ENCODE results near the gene MMP17. TPM values are rescaled to one million over a fixed set of nuclear protein-coding genes. Genes with fewer than 3 reads are reported as not detected.
A peak's percentile ranks its signal among the peaks of the same experiment; 100 is the strongest.

MMP17 gene
- polyA plus RNA-seq, 1 donor (not counting 4 experiments of a cell fraction or from before 2014, with no cell fraction given), result 2.3 TPM

GRCh38 chr12:131860472-131861260 lies 32.5 kb downstream of the MMP17 start:
- Histone ChIP-seq H3K4me2 (ENCODE audit: control insufficient read depth, extremely low read depth, insufficient read depth, low read depth, low read length) (peak overlapping the region; percentile 75), H3K79me2 (ENCODE audit: control insufficient read depth, insufficient read depth, low read length) (no peaks in the 10 kb centered on the region), H3K9ac (ENCODE audit: control insufficient read depth, extremely low read depth, insufficient read depth, low read length) (peak overlapping the region; percentile 54), H3K27me3 (ENCODE audit: control insufficient read depth, extremely low read depth, insufficient read depth, low read length) (peaks cover 5% of the 10 kb centered on the region), H3K4me1 (ENCODE audit: control insufficient read depth, extremely low read depth, insufficient read depth, low read length) (peaks cover 28% of the 10 kb centered on the region), H3K9me1 (ENCODE audit: control insufficient read depth, extremely low read depth, insufficient read depth, low read length) (no peaks in the 10 kb centered on the region), H2AFZ (ENCODE audit: control insufficient read depth, low read length) (peak overlapping the region; percentile 60), H4K20me1 (ENCODE audit: control insufficient read depth, extremely low read depth, insufficient read depth, low read length) (no peaks in the 10 kb centered on the region), H3K36me3 (ENCODE audit: control insufficient read depth in 2 of 2, extremely low read depth in 1 of 2, insufficient read depth in 2 of 2, low read length in 2 of 2) (no peaks in the 10 kb centered on the region), H3K4me3 (ENCODE audit: control insufficient read depth in 2 of 3, extremely low read depth in 1 of 3, insufficient read depth in 2 of 3, low read depth in 1 of 3, low read length in 3 of 3) (peak overlapping the region in 2 of 3 experiments; percentile 46 to 56), H3K27ac (ENCODE audit: control insufficient read depth, insufficient read depth, low read length) (peak overlapping the region; percentile 36), H3K9me3 (ENCODE audit: control insufficient read depth, low read depth, low read length) (no peaks in the 10 kb centered on the region)
- dilution Hi-C loops (cut with MboI; ENCODE audit: extremely low pct_ligation_motif_present, low sequenced_read_pairs), result no loop called here
- FAIRE-seq (peak; percentile 62), DNase-seq (ENCODE audit: low read depth, low spot score) (no peak)
- TF ChIP-seq, protein P1, sequence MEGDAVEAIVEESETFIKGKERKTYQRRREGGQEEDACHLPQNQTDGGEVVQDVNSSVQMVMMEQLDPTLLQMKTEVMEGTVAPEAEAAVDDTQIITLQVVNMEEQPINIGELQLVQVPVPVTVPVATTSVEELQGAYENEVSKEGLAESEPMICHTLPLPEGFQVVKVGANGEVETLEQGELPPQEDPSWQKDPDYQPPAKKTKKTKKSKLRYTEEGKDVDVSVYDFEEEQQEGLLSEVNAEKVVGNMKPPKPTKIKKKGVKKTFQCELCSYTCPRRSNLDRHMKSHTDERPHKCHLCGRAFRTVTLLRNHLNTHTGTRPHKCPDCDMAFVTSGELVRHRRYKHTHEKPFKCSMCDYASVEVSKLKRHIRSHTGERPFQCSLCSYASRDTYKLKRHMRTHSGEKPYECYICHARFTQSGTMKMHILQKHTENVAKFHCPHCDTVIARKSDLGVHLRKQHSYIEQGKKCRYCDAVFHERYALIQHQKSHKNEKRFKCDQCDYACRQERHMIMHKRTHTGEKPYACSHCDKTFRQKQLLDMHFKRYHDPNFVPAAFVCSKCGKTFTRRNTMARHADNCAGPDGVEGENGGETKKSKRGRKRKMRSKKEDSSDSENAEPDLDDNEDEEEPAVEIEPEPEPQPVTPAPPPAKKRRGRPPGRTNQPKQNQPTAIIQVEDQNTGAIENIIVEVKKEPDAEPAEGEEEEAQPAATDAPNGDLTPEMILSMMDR (optimal IDR thresholded peaks at IDR 0.05 in 1 of 3, IDR thresholded peaks at IDR 0.05 in 1 of 3, conservative IDR thresholded peaks at IDR 0.05 in 1 of 3; ENCODE audit: extremely low read depth in 1 of 3, insufficient read depth in 2 of 3, low read length in 3 of 3), result no peak
- TF ChIP-seq EZH2 (IDR thresholded peaks at IDR 0.05; ENCODE audit: low read length), result no peak

GRCh38 chr12:131861261-131862083 lies 33.3 kb downstream of the MMP17 start:
- Histone ChIP-seq H3K4me1 (ENCODE audit: control insufficient read depth, extremely low read depth, insufficient read depth, low read length) (peaks cover 28% of the 10 kb centered on the region), H2AFZ (ENCODE audit: control insufficient read depth, low read length) (peak overlapping the region; percentile 60), H3K9me1 (ENCODE audit: control insufficient read depth, extremely low read depth, insufficient read depth, low read length) (no peaks in the 10 kb centered on the region), H3K9me3 (ENCODE audit: control insufficient read depth, low read depth, low read length) (no peaks in the 10 kb centered on the region), H3K9ac (ENCODE audit: control insufficient read depth, extremely low read depth, insufficient read depth, low read length) (peak overlapping the region; percentile 54), H3K36me3 (ENCODE audit: control insufficient read depth in 2 of 2, extremely low read depth in 1 of 2, insufficient read depth in 2 of 2, low read length in 2 of 2) (no peaks in the 10 kb centered on the region), H3K27ac (ENCODE audit: control insufficient read depth, insufficient read depth, low read length) (no peak overlapping the region), H3K4me3 (ENCODE audit: control insufficient read depth in 2 of 3, extremely low read depth in 1 of 3, insufficient read depth in 2 of 3, low read depth in 1 of 3, low read length in 3 of 3) (peak overlapping the region in 1 of 3 experiments; percentile 56), H3K79me2 (ENCODE audit: control insufficient read depth, insufficient read depth, low read length) (no peaks in the 10 kb centered on the region), H4K20me1 (ENCODE audit: control insufficient read depth, extremely low read depth, insufficient read depth, low read length) (no peaks in the 10 kb centered on the region), H3K4me2 (ENCODE audit: control insufficient read depth, extremely low read depth, insufficient read depth, low read depth, low read length) (peak overlapping the region; percentile 75), H3K27me3 (ENCODE audit: control insufficient read depth, extremely low read depth, insufficient read depth, low read length) (no peaks in the 10 kb centered on the region)
- DNase-seq (ENCODE audit: low read depth, low spot score) (no peak), FAIRE-seq (peak; percentile 53)
- dilution Hi-C loops (cut with MboI; ENCODE audit: extremely low pct_ligation_motif_present, low sequenced_read_pairs), result no loop called here
- TF ChIP-seq, protein P1 (optimal IDR thresholded peaks at IDR 0.05 in 1 of 3, IDR thresholded peaks at IDR 0.05 in 1 of 3, conservative IDR thresholded peaks at IDR 0.05 in 1 of 3; ENCODE audit: extremely low read depth in 1 of 3, insufficient read depth in 2 of 3, low read length in 3 of 3), result no peak
- TF ChIP-seq EZH2 (IDR thresholded peaks at IDR 0.05; ENCODE audit: low read length), result no peak
